Stimulated activated CD8-positive, alpha-beta memory T cell treated with anti-CD3 and anti-CD28 coated beads, Interleukin-7, amount 100 ng/mL, for 24 hours (primary cell): ENCODE data around the gene MEX3C.

ENCODE experiments used
- DNase-seq: peaks from one replicate; pipeline ENCODE4 v3.0.0-alpha.2; 2020; ENCODE audit warnings: low read depth

MEX3C gene

GRCh38 chr18:51191128-51191717 is 6.3 kb downstream of the MEX3C start:
- DNase-seq, result no peak

GRCh38 chr18:51190000-51190399 is 7.5 kb downstream of the MEX3C start:
- DNase-seq, result no peak

GRCh38 chr18:51188024-51188701 is 9.3 kb downstream of the MEX3C start:
- no peak for DNase-seq

GRCh38 chr18:51185075-51185474 is 12.4 kb downstream of the MEX3C start:
- no peak for DNase-seq

GRCh38 chr18:51184091-51184457 is 13.4 kb downstream of the MEX3C start:
- no peak for DNase-seq

- DNase-seq, result no peak
Observed at GRCh38 chr18:51183372-51184090, 13.9 kb downstream of the MEX3C start.

GRCh38 chr18:51182824-51183223 is 14.7 kb downstream of the MEX3C start:
- no peak for DNase-seq

- DNase-seq, result no peak
Observed at GRCh38 chr18:51171625-51172259, 25.7 kb downstream of the MEX3C start.

GRCh38 chr18:51171223-51171622 is 26.3 kb downstream of the MEX3C start:
- no peak for DNase-seq

- DNase-seq, result no peak
Observed at GRCh38 chr18:51170664-51171063, 26.8 kb downstream of the MEX3C start.

- no peak for DNase-seq
Observed at GRCh38 chr18:51169731-51170130, 27.8 kb downstream of the MEX3C start.

- DNase-seq, result no peak
Observed at GRCh38 chr18:51168960-51169662, 28.4 kb downstream of the MEX3C start.

GRCh38 chr18:51168026-51168742 is 29.3 kb downstream of the MEX3C start:
- no peak for DNase-seq

GRCh38 chr18:51165296-51165695 is 32.2 kb downstream of the MEX3C start:
- no peak for DNase-seq

- DNase-seq, result no peak
Observed at GRCh38 chr18:51164761-51165281, 32.7 kb downstream of the MEX3C start.

- DNase-seq, result no peak
Observed at GRCh38 chr18:51164342-51164741, 33.1 kb downstream of the MEX3C start.

GRCh38 chr18:51163543-51163942 is 33.9 kb downstream of the MEX3C start:
- no peak for DNase-seq

GRCh38 chr18:51162617-51163016 is 34.9 kb downstream of the MEX3C start:
- no peak for DNase-seq

- no peak for DNase-seq
Observed at GRCh38 chr18:51160646-51161045, 36.8 kb downstream of the MEX3C start.

- no peak for DNase-seq
Observed at GRCh38 chr18:51157215-51157614, 40.3 kb downstream of the MEX3C start.

GRCh38 chr18:51154431-51155063 is 42.9 kb downstream of the MEX3C start:
- no peak for DNase-seq
